HuH-7.5 (cell line): ENCODE measurements around the gene ANP32A.

Experiments
- DNase-seq: peaks from one replicate; pipeline ENCODE4 v3.0.0; 2011; ENCODE audit warnings: low spot score

The ANP32A gene

DNA sequence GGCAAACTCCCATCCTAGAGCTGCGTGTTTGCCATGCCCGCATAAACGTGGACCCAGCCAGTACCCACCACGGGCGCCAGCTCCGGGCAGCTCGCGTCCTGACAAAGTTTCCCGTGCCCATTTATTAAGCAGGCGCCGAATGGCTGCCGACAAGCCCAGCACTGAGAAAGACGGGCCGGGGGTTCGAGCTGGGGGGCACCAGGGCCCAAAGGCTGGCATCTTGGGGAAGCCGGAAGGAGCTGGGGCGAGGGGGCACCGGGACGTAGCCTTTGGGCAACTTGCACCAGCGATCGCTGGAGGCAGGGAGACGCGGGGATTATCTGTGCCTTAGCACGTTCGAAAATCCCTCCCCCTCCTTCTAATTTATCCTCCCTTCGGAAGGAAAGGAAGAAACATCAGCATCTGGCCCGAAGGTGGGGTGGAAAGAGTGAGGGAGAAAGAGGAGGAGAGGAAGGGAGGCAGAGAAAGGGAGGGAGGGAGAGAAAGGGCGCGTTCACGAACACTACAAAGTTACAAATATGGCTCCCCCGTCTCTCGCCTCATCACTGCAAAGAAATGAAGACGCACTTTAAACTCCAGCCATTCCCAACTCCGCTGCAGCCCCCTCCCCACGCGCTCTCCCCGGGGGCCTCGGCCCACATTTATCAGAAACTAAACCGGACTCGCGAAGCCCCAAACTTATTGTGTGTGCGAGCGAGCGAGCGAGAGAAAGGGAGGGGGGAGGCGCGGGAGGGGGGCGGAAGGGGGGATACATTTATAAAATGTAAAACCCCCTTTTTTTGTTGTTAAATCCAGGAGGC is 1.0 kb downstream of the ANP32A start:
- DNase-seq = peak; percentile 55

DNA sequence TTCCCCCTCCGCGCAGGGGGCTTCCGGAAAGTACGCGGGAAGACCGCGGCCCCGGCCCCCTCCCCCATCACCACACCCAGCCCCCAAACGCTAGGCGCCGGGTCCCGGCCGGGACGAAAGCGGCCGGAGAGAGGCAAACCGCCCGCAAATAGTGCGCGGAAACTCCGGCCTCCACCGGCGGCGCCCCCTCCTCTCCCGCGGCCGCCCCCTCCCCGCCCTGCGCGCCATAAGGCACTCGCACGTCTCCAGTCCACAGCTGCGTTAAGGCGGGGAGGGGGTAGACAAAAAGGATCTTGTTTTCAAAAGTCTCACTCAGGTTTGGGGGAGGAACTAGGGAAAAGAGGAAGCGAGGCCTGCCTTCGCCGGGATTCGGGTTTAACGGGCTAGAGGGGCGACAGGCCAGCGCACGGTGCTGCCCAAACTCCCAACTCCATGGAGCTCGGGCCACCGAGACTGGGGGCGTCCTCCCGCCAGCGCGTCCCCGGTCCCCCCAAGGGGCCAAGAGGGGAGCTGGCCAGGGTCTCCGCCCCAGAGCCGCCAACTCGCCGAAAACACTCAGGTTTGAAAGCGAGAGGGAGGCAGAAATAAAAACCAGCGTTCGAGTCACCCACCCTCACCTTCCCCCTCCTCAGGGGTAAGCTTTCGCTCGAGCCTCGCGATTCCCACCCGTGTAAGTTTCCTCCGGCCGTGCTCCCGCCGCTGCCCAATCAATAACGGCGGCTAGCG is 1.8 kb downstream of the ANP32A start:
- DNase-seq = peak; percentile 76

DNA sequence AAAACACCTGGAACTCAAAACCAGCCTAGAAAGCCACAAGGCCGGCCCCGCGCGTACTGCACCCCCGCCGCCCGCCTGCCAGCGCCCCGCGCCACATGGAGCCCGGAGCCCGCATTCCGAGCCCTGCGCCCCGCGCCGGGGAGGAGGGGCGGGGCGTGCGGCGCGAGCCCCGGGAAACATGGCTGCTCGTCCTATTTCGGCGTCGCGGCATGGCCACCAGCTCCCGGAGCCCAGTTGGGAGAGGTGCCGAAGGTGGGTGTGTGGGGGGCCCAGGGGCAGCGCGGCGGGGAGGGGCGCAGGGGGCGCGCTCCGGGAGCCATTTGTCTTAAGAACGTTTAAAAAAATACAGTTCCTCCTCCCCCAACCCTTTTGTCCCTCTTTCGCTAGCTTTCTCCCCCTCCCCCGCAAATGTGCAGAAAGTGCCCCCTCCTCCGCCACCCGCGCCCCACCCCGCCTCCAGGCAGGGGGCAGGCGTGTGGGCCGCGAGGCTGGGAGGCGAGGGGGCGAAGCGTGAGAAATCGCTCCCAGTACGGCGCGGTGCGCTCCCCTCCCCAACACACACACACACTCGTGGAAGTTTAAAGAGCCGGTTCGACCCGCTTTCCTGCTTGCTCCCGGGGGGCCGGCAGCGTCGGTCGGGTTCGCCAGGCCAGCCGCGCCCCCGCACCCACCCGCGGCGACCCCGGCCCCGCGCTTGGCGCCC is 2.5 kb downstream of the ANP32A start:
- peak; percentile 82 for DNase-seq

DNA sequence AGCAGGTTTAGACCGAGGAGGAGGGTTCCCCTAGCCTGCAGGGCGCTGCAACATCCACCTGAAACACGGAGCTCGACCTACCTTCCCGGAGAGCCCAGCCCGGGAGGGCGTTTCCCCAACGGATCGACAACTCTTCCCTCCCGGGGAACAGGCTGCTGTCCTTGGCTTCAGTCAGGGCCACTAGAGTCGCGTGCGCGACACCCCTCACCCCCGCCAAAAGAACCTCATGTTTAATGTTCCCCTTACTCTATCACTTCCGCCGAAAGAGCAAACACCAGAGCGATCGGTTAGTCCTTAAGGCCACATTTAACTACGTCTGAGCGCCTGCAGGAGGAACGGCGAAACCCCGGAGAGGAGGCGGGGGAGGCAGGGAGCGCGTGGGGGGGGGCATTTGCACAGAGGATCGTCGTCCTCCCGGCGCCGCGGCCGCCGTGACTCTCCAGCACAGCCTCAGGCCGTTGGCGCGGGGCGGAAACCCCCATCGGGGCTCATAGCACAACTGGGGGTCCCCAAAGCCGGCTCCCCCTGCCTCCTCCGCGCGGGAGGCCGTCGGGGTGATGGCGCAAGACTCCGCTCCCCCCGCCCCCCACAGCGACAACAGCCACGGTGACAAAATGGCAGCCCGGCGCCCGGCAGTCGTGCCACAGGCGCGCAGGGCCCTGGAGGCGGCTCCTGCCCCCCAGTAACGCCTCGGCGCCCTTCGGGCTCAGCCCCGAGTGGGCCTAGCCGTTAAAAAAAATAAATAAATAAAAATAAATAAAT is 3.2 kb downstream of the ANP32A start:
- DNase-seq = peak; percentile 77

DNA sequence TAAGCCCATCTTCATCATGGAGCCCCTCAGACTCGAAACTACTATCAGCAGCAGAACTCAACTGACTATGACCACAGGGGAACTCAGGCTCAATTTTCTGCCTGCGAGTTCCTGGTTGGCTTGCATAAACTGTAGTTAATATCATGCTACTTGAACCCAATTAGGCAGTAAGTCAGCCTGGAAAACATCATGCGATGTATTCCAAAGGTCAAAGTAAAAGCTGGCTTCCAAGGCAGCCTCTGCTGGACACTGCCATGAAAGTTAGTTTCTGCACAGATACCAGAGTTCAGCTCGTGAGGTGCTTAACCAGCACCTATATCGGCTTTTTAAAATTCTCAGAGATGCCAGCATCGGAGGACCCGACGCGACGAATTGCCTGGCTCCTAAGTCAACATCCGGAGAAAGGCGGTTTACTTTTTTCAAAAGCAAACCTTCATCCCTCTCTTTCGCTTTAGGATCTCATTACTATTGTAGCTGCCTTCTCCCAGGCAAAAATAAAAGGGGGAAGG is 3.8 kb downstream of the ANP32A start:
- DNase-seq = peak; percentile 50

- DNase-seq = no peak
Observed at GRCh38 chr15:68816158-68816557, 4.5 kb downstream of the ANP32A start.

DNA sequence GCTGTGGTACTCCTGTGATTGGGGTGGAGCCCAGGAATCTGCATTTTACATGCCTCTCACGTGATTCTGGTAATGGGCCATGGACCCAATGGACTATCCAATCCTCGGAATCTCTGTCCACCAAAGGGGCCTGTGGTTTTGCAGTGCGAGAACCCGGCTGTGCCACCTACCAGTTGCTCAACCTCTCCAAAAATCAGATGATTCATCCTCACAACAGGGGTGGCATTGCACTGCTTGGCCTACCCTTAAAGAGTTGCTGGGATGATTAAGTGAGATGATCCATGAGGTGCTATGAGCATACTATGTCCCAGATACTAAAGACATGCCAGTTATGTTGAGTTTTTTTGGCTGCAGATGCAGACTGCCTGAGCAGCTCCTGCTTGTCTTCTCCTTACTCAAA is 5.1 kb downstream of the ANP32A start:
- no peak for DNase-seq

GRCh38 chr15:68814596-68814995 is 6.1 kb downstream of the ANP32A start:
- DNase-seq = no peak

DNA sequence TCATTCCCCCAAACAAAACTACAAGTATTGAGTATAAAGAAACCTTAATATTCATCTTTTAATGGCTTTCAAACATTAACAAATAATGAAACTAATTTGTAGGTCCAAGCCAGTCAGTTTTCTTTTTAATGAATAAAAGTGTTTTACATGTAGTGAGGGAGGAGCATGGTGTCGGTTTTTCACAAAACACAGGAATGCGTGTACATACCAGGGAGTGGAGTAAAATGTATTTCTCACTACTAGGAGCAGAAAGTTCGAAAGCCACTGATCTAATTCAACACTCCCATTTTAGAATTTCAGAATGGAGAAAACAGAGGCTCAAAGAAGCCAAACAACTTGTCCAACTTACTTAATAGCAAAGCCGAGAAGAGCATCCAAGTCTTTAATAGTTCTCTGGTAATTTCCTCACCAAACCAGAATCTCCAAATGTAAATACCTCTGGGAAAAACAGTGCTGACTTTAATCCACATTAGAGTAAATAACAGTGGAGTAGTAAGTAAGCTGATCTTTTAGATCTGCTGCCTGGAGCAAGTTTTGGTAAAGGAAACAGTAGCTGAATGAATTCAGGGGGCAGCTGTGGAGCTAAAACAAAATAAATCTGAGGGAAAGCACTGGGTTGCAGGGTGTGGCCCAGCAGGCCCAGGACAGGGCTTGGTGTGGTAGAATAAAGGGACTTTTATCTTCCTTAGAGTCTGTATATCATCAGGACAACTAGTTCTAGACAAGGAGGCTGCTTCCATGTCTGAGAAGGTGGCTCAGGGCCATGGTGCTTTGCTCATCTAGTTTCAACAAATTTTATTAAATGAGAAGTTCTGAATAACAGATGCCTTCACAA is 7.9 kb downstream of the ANP32A start:
- DNase-seq = no peak

DNA sequence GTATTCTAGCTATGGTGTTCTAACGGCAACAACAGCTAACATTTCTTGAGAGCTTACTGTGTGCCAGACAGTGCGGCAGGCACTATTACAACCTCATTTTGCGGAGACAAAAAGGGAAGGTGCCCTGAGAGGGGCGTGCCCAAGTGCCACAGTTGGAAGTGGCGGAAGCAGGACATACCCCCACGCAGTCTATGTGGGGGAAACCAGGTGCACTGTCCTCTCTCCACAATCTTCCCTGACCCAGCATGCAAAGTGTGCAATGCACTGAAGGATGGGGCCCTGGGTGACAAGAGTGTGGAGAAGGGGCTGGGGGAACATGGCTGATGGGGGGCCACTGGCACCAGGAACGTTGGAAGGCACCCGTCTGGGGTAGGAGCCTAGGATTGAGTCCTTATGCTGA is 8.6 kb downstream of the ANP32A start:
- DNase-seq = no peak

- no peak for DNase-seq
Observed at GRCh38 chr15:68809517-68809916, 11.2 kb downstream of the ANP32A start.

DNA sequence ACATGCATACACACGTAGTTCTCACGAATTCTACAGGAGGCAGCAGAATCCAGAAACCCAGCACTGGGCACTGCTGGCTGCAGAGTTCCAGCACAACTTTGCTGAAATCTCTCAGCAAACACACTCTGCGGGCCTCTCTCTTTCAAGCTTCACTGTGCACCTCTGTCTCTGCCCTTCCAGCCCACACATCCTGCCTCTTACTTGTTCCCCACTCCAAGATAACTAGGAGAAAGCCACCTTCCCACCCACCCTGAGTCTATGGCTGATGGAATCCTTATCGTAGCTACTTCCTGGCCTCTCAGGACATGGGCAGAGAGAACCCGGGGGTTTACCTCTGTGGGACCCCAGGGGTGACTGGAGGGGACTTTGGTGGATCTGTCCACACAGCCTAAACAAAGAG is 11.9 kb downstream of the ANP32A start:
- DNase-seq = no peak

DNA sequence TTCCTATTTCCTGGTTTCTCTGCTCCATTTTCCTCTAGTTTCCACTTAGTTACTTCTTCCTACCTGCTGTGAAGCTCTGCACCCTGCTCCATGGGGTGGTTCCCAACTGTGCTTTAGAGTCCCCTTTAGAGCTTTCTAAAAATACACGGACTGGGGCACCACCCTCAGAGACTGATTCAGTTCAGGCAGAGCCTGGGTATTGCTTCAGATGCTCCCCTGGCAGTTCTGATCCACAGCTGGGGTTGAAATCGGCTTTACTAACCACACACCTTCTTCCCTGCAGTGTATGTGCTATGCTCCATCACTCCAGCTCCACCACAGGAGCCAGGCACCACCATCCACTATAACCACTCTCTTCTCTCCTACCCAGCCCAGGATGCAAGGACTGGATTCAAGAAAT is 12.6 kb downstream of the ANP32A start:
- DNase-seq = no peak

- no peak for DNase-seq
Observed at GRCh38 chr15:68807249-68807648, 13.4 kb downstream of the ANP32A start.

DNA sequence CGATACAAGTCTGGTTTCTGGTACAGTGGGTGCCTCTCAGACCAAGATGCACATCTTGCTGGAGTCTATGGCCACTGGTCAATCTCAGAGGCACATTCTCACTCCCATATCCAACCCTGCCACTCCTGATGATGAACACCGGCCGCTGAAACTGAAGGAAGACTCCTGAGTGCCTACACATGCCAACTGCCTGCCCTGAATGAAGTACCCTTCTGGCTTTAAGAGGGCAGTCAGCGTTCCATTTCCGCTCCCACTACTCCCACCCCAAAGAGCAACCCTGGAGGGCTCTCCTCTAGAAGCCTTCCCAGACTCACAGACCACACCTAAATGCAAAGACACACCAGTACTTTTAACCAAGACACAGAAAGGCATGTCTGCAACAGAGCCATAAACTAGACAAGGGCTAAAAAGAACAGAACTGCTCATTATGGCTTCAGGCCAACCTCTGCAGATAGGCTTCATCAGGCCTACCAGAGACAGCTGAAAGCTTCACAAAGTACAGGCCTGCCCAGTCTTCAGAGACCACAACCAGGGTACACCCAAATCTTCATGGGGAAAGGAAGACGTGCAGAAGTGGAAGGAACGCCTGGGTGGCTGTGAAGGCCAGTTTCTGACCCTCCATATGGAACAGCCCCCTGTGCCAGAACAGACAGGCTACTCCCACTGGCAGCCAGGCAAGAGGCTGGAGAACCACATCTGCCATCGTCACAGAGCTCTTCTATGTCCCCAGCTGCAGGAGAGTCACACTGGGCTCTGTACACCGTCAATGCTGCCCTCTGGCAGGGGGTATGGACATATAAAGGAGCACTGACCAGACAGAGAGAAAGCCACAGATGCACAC is 14.3 kb downstream of the ANP32A start:
- DNase-seq = no peak

DNA sequence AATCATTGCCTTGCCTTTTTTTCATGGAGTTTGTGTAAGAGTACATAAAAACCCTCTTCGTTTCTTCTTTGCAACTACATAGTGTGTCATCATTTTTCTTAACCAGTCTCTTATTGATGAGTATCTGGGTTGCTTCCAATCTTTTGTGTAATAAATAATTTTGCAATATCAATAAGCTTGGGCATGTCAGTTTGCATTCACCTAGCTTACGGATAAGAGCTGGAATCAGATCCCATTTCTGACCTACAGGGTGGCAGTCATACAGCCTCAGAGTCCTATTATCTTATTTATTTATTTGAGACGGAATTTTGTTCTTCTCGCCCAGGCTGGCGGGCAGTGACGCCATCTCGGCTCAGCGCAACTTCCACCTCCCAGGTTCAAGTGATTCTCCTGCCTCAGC is 18.3 kb downstream of the ANP32A start:
- DNase-seq = no peak

- DNase-seq = no peak
Observed at GRCh38 chr15:68801572-68802148, 19.0 kb downstream of the ANP32A start.

DNA sequence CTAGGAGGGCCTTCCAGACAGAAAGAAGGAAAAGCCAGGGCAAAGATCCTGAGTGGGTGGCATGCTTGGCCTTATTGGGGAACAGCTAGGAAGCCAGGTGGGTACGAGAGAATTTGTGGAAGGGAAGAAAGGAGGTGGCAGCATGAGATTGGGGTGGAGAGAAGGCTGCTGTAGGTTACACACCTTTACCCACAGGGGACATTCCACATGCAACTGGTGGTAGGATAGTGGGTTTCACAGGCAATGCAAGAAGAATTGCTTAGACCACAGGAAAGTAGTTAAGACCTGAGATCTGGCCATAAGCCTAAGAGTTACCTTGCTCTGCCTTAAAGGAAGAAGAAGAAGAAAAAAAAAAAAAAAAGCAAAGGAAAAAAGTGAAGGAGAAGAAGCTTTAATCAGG is 19.8 kb downstream of the ANP32A start:
- no peak for DNase-seq

GRCh38 chr15:68798346-68799094 is 22.2 kb downstream of the ANP32A start:
- DNase-seq = no peak
